GM21381 (cell line): ENCODE results near the gene EGR1.
A peak's percentile ranks its signal among the peaks of the same experiment; 100 is the strongest.
"Not testable (repeated sequence)": the region's sequence is repeated elsewhere in the genome, so short reads cannot be mapped to it uniquely, and the experiment has no call there.

Experiments
- ATAC-seq: cut with Tn5 transposase; IDR thresholded peaks from one replicate; pipeline ENCODE4 v1.9.1; 2021; ENCODE audit warnings: mild to moderate bottlenecking, moderate library complexity; ENCODE audit not compliant: unreplicated experiment

EGR1 gene

DNA sequence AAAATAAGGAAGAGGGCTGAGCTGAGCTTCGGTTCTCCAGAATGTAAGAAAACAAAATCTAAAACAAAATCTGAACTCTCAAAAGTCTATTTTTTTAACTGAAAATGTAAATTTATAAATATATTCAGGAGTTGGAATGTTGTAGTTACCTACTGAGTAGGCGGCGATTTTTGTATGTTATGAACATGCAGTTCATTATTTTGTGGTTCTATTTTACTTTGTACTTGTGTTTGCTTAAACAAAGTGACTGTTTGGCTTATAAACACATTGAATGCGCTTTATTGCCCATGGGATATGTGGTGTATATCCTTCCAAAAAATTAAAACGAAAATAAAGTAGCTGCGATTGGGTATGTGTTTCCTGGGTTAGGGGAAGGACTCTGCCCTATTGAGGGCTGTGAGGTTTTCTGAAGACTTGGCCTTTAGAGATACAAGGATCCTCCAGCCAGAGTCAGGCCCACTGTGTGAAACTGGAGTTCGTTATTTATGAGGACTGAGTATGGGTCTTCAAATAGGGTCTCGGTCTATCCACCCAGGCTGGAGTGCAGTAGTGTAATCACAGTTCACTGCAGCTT lies 3.8 kb downstream of the EGR1 start:
- ATAC-seq, result no peak

DNA sequence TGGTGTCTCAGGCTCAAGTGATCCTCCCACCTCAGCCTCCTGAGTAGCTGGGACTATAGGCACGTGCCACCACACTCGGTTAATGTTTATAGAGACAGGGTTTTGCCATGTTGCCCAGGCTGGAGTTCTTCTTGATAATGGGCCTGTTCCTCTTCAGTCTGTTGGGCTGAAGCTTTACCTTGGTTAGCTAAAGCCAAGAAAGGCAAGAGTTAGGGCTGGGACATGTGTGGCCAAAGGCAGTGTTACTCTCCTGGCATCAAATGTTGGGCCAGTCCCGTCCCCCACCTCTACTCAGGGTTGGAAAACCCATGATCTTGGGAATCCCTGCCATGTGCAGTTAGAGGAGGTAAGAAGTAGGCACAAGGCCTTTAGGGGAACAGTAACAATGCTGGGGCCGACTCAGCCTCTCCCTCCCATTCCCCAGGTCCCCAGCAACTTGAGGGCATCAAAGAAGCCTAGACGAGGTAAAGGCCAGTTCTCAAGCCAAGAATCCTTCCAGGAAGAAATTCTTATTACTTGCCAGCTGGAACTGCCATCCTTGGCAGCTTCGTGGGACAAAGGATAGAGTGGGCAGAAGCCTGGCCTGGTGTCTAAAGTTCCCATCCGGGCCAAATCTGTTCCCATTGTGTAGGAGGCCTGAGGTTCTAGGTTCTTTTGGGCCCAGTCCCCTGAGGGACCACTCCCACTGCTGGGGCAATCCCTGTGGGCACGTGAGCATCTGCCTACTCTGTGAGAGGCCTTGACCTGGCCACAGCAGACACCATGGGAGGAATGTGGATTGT lies 4.5 kb downstream of the EGR1 start:
- no peak for ATAC-seq

DNA sequence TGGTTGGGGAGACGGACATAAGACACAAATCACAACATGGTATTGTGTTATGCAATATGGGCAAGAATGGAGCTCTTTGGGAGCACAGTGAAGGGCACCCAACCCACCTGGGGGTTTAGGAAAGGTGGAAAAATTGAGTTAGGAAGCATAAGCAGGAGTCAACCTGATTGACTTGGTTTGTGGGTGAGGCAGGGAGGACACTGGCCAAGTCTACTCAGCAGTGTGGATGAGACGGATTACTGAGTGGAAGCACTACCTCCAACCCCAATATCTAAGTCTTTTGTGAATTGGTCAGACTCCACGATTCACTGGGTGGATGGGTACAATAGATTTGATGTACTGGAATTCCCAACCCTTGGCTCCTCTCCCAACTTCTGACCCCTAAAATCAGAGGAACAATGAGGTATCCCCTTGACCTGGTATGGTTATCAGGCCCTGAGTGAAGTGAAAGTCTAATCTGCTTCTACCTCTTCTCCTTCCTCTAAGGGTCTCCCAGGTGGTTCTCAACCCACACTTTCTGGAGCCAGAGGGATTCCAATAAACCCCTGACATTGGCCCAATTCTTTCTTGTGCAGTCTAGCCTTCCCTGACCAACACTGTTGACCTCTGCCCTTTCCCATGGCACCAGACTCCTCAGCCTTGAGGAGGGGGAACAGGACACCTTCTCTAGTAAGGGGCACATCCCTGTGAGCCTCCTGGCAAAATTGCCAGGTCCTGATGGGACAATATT lies 5.2 kb downstream of the EGR1 start:
- no peak for ATAC-seq

DNA sequence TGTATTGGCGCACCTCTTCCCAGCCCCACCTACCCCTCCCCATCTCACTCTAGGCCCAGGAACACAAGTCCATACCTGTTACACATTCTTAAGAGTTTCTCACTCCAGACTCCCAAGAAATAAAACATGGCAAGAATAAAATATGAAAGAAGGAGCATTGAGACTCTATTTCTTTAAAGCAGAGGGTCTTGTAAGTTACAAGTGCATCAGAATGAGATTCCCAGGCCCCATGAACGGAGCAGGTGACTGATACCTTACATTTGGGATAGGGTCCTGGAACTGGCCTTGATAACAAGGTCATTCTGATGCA lies 5.7 kb downstream of the EGR1 start:
- ATAC-seq, result no peak

DNA sequence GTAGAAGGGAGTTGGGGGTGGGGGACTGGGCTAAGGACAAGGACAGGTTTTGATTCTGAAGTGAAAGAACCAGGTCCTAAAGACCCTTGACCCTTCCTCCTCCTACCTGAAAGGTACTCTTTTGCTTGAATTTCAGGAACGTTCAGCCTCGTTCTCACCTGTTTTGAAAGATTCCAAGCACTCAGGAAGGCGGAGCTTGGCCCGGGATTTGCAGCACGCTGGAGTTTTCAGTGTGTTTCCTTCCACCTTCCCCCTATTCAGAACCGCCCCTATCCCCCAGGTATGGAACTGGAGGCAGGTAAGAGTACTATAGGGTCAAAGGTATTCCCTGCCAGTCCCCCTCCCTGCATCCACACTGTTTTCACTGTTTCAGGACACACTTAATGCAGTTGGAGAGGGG lies 7.1 kb downstream of the EGR1 start:
- ATAC-seq, result no peak

DNA sequence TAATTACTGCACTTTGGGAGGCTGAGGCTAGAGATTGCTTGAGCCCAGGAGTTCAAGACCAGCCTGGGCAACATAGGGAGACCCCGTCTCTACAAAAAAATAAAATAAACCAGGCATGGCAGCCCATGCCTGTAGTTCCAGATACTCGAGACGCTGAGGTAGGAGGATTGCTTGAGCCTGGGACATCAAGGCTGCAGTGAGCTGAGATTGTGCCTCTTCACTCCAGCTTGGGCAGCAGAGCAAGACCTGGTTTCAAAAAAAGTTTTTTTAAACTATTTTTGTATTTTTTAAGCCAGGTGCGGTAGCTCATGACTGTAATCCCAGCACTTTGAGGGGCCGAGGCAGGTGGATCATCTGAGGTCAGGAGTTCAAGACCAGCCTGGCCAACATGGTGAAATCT lies 7.9 kb downstream of the EGR1 start:
- ATAC-seq, result not testable (repeated sequence)

DNA sequence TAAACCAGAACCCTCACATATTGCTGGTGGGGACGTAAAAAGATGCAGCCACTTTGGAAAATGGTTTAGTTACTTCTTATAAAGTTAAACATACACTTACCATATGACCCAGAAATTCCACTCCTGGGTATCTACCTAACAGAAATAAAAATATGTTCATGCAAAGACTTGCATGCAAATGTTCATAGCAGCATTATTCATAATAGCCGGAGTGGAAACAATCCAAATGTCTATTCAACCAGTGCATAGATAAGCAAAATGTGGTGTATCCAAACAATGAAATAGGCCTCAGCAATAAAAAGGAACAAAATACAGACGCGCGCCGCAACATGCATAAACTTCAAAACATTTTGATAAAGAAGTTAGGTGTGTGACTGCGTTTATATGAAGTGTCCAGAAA lies 11.6 kb downstream of the EGR1 start:
- ATAC-seq, result no peak

DNA sequence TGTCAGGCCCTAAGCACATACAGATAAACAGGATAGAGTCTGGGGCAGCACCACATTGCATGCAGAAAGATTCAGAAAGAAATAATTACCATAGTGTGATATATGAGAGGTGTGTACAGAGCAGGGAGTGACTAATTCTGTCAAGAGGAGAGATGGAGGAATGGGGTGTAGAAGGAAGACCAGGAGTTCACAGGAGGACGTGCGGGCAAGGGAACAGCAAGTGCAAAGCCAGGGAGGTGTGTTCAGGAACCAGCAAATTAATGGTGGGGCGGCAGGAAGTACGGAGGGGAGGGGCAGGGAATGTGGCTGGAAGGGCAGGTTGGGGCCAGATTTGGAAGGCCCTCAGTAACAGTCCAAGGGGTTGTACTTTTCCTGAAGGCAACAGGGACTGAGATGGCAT lies 17.4 kb downstream of the EGR1 start:
- ATAC-seq, result no peak

DNA sequence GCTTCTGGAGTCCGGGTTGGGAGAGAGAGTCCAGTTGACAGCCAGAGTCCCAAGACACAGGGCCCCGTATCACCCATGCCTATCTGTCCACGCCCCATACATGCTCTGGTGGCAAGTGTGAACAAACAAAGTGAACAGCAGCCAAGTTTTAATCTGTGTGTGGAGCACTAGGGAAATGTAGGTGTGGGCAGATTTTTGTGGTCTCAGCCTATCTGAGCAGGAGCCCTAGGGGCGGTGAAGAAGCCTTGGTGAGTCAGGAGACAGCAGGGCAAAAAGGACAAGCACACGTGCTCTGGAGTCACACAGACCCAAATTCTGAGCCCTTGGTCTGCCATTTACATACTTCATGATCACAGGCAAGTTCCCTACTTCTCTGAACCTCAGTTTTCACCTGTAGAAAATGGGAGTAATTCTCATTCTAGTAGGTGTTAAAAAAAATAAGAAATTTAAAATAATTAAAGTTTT lies 23.2 kb downstream of the EGR1 start:
- ATAC-seq, result no peak

DNA sequence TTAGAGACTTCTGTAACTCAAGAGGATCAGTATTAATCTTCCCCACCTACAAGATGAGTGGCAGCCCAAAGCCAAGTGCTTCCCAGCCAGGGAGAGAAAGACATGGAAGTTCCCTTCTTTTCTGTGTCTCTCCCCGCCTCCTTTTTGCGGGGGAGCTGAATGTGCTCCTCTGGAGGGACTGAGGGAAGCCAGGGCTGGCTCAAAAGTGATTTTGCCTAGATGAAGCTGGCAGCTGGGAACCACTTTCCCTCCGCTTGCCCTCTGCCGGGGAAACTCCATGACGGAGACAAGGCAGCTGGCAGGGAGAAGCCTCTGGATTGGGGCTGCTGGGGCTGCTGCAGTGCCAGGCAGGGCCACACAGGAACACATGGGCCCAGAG lies 24.4 kb downstream of the EGR1 start:
- no peak for ATAC-seq

DNA sequence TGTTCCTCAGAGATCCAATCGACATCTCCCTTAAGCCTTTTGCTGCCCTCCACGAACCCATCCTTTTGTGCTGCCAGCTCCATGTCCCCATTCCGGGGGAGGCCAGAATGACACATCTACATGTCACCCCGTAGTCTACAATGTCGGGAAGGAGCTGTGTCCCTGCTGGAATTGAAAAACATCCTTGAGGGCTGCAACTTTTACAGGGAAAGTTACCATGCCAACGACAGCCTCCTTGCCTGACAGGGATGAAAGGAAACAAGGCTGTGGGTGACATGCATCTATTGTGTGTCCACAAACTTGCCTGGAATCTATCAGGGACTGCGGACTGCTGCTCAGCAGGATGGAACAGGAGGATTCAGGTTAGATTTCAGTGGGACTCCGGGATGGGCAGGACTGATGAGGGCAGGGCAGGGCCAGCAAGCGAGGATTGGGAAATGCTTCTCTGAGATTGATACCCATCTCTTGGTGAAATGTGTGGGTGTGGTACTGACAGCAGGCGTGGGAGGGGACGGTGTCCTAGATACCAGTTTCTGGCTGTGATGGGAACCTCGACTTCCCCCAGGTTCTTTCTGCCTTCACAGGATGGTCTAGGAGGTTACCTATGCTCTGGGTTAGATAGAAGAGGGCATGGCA lies 25.5 kb downstream of the EGR1 start:
- no peak for ATAC-seq

DNA sequence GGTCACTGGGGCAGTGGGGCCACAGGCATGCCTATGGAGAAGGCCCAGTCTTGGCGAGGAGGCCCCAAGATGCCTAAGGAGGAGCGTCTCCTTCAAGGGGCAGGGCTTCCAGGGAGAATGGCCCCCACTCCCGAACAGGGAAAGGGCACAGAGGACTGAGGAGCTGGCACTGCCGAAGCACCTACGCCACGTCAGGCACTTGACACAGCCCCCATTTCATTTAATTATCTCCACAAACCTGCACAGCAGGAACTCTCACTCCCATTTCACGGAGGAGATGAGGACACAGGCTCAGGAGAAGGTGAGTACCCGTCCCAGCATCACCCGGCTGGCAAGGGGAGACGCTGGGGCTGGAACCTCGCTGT lies 26.0 kb downstream of the EGR1 start:
- ATAC-seq, result no peak

DNA sequence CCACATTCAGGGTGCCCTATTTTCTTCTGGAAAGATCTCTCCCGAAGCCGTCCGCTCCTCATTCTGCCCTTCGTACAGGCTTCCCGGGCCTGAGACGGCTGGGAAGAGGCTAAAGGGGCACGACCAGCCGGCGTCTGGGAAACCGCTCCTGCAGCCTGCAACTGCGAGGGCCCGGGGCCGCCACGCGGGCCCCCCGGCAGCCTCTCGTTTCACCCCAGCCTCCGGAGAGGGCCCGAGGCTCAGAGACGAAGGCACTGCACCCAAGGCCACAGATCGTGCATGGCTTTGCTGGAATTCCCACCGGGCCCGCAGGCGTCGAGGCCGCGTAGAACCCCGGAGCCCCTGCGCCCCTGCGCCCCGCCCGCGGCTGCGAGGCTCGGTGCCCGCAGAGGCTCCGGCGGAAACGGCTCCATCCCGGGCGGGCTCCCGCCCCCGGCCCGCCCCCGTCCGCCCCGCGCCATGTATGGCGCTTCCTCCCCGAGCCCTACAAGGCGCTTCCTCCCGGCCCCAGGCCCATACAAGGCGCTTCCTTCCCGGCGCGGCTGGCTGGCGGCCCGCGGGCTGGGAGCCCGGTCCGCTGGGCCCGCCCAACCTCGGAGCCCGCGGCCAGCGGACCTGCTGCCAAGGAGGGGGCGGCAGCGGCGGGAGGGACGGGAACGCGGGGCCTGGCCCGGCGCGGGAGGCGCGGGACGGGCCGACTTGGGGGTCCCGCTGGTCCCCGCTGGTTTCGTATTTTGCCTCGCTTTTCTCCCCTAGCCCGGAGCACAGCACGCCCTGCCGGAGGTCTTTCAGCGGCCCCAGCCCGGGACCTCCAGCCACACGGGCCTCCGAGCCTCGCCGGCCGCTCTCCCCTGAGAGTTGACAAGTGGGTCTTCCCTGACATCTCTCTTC lies 26.6 kb downstream of the EGR1 start:
- ATAC-seq, result peak; percentile 97

DNA sequence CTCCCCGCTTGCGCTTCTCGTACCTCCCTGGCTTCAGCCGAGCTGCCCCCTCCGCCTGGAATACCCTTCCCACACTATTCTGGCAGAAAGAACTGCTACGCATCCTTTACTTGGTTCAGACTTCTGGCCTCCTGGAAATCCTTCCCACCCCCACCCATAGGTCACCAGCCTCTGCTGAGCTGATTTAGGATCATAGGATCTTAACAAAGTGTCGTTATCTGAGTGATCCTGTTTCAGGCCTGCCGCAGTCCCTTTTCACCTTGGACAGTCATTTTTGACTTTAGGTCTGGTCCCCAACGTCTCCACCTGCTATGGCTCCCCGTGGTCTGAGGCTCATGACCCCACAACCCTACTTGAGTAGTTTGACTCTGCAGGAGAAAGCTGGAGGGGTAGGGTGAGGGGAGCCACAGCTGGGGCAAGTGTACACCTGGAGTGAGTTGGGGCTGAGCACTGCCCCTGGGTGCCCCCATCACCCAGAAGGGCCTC lies 27.3 kb downstream of the EGR1 start:
- no peak for ATAC-seq

DNA sequence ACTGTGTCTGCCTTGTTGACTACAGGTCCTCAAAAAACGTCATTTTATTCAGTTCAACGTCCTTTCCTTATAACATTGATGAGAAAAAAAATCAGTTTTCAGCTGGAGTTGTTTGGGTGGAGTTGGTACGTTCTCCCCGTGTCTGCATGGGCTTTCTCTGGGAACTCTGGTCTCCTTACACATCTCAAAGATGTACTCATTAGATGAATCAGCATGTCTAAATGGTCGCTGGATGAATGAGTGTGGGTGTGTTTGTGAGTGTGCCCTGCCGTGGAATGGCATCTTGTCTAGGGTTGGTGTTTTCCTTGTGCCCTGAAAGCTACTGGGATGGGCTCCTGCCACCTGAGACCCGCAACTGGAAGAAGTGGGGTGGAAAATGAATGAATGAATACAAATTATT lies 30.1 kb downstream of the EGR1 start:
- ATAC-seq, result no peak

DNA sequence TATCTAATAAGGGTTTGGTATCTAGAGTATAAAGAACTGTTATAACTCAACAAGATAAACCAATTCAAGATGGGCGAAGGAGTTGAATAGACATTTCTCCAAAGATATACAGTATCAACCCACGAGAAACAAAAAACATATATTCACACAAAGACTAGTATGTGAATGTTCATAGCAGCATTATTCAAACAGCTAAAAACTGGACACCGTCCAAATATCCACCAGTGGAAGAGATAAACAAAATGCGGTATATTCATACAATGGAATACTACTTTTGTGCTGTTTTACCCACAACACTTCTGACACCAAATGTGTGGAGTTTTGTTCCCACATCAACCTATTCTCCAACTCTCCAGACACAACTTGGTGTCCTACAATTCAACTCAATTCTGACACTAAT lies 33.1 kb downstream of the EGR1 start:
- ATAC-seq, result no peak

DNA sequence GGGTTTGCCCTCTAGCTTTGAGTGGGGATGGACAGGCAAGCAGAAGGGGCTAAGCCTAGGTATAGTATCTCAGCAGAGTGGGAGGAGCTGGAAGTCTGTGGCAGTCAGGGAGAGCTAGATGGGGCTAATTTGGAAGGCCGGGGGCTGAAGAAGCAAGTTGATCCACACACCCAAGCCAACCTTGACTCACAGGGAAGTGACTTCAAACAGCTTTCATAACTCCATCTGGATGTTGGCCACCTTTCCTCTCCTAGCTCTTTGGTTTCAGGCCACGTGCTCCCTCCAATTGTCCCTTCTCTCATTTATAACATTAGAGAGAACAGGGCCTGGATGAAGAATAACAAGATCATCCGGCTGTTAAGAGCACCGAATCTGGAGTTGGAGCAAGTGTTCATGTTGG lies 36.8 kb downstream of the EGR1 start:
- ATAC-seq, result no peak

DNA sequence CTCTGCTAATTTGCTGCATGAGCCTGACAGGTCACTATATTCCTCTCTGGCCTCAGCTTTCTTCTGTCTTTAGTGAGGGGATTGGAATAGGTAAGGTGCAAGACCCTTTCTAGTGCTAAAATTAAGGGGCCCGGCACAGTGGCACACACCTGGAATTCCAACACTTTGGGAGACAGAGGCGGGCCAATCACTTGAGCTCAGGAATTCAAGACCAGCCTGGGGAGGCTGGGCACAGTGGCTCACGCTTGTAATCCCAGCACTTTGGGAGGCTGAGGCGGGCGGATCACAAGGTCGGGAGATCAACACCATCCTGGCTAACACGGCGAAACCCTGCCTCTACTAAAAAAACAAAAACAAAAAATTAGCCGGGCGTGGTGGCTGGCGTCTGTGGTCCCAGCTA lies 37.2 kb downstream of the EGR1 start:
- ATAC-seq, result no peak

DNA sequence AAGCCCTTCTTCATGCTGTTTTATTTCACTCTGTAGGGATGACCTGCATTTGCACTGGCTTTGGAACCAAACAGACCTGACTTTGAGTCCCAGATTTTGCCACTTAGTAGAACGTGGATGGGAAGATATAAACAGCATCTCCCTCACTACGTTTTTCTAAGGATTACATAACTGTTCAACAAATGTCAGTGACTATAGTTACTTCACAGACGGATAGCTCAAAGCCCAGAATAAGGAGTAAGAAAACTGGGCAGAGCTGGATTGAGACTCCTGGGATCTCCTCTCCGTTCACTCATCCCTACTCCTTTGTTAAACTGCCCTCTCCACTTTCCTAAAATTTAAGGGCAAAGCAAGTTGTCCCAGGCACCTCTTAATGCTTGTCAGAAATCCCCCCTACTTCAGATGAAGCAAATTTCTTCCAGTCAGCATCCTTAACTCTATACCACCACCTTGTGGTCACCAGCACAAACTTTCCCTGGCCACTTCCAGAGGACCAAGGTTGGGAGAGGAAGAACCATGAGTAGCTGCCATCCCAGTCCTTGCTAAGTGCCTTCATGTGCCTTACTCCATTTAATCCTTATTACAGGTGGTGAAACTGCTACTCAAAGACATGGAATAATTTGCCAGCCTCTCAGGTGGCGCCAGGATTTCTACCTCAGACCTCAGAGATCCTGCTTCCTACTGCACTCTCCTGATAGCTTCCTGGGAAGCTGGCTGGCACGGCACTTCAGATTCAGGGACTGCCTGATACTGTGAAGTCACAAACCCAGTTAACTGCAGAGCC lies 38.4 kb downstream of the EGR1 start:
- ATAC-seq, result no peak

DNA sequence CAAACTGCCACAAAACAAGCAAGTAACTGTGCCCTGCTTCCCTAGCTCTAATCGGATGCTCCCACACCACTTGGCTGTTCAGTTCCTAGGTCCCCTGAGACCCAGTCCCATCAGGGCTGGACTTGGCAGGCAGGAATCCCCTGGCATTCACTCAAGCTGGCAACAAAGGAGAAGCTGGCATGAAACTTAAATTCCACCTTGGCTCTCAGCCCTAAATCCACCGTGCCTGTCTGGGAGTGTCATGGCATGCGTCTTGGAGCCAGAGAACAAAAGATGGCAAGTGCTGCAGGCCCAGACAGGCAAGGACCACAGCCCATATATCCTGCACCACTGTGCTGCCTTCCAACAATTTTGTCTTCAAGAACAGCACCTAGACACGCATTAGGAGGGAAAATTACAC lies 39.5 kb downstream of the EGR1 start:
- ATAC-seq, result no peak
